GM21381 (cell line): ENCODE measurements around the gene C10orf90.
"Not testable (repeated sequence)": the region's sequence is repeated elsewhere in the genome, so short reads cannot be mapped to it uniquely, and the experiment has no call there.

Experiments
- ATAC-seq: cut with Tn5 transposase; IDR thresholded peaks from one replicate; pipeline ENCODE4 v1.9.1; 2021; ENCODE audit warnings: mild to moderate bottlenecking, moderate library complexity; ENCODE audit not compliant: unreplicated experiment

C10orf90 gene

DNA sequence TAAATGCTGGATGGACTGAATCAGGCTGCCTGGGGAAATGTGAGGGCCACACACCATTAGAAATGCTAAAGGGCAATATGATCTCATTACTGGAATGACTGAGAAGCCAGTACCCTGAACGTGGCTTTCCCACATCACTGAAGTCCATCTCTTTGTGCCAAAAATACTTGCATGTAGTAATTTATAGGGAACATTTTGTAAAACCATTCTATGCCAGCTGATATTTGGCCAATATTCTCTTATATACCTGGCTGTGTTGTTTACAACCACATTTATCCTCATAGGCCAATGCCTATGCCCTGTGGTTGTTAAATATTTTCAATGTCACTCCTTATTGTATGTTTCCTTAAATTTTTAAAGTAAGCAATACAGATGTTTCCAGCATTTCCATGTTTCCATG is 111.6 kb downstream of the C10orf90 start:
- ATAC-seq: no peak

DNA sequence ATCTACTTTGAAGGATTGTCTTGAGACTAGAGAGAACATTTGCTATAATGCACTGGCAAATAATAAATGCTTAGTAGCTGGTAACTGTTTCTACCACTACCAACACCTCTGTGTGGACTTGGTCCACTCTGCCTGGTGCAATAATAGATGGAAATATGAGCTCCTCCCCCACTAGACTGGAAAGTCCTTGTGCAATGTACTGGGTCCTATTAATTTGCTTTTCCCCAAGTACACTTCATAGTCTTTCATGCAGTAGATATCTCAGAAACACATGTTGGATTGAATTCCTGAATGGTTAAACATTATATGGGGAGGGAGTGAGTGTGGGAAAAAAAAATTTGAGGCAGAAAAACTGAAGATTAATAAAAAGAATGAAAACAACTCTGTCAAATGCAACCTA is 119.3 kb downstream of the C10orf90 start:
- no peak for ATAC-seq

DNA sequence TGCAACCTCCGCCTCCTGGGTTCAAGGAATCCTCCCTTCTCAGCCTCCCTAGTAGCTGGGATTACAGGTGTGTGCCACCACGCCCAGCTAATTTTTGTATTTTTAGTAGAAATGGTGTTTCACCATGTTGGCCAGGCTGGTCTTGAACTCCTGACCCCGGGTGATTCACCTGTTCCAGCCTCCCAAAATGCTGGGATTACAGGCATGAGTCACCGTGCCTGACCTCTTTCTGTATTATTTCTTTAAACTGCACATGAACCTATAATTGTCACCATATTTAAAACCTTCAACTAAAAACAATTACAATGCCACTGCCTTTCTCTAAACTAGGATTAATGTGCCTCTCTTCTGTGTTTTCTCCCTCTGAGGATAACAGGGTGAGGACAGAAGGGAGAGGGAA is 119.9 kb downstream of the C10orf90 start:
- not testable (repeated sequence) for ATAC-seq

DNA sequence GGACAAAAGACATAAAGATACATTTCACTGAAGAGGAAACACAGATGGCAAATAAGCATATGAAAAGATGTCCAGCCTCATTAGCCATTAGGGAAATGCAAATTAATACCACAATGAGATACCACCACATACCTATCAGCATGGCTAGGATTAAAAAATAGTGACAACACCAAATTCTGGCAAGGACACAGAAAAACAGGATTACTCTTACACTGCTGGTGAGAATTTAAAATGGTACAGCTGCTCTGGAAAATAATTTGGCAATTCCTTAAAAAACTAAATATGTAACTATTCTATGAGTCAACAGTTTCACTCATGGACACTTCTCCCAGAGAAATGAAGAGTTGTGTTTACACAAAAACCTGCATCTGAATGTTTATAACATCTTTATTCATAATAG is 121.1 kb downstream of the C10orf90 start:
- no peak for ATAC-seq

DNA sequence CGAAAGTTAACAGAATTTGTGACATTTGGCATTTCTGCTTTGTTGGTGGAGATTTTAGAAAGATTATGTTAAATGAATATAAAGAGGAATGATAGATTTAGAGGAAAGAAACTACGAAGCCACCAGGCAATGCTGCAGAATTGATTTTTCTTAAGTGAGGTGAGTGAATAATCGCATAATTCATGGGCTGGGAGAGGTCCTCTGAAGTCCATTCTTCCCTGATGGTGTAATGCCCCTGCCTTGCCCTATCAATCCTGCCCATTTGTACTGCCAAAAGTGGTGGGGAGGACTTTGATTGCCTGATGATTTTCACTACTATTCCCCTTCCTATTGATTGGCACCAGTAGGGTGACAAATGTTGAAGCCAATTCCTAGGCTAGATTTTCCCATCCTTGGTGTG is 125.9 kb downstream of the C10orf90 start:
- ATAC-seq: no peak

DNA sequence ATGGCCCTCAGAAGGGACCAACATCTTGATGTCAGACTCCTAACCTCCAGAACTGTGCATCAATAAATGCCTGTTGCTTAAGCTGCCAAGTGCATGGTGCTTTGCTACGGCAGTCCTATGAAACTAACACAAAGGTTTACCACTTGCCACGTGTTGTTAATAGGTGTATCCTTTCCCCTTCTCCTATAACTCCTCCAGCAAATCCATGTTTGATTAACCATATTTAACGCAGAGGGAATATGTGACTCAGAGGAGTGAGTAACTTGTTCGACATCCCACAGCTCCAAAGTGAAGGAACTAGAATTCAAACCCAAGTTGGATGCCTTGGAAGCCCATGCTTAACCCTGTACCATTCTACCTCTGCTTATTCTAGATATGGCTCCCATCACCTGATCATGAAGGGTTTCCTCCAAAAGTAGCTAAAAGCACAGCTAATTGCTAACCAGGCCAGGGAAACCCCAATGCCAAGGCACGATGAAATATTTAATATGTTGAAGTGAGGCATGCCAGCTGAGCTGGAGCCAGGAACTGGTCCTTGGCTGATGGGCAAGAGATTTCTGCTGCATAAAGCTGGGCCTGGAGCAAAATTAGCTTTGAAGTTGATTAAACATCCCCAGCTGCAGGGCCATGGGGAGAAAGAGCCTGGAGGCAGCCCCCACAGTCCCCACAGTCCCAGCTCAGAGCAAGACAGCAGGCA is 131.9 kb downstream of the C10orf90 start:
- ATAC-seq: no peak

DNA sequence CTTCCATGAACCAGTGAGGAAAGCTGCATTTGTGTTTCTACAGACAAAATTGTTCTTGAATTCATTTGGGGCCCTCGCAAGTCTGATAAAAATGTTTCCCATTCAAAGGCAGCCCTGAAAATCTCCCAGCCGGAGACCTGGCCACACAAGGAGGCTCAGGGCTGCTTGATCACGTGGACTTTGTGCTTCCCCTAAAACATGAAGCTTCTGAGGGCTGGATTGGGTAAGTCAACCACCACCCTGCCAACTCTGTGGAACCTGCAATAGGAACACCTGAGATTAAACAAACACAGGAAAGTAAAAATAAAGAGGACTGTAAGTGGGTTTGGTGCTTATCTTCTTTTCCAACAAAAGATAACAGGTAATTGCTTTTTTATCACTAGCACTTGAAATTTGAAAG is 133.8 kb downstream of the C10orf90 start:
- no peak for ATAC-seq

DNA sequence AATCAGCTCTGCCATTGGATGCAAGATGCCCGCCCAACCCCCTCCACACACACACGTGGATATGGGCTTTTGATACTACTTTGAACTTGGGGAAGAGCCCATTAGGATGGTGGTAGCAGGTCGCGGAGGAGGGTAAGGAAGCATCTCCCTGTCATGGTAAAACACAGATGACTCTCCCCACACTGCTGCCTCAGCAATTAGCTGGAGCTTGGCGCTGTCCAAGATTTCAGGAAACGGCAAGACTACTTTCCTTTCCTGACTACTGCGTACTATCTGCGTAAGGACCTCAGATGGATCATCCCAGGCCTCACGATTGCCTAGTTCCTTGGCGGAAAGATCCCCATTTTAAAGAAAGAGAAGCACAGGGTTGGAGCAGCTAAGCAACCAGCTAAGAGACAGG is 134.3 kb downstream of the C10orf90 start:
- ATAC-seq: no peak

DNA sequence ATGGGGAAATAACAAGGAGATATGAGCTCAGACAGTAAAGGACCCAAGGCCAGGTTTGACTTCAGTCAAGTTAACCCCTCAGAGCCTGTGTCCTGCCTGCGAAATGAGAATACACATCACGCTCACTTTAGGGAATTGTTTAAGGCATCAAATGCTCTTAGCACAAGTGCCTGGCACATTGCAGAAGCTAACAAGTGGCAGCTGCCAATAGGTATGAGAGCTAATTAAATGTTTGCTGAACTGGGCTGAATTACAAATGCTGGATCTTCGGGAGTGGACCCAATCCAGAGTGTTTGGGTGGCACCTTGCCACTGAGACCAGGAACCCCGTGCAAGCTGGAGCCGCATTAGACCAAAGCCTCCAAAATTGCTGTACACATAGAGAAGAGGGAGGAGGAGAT is 136.8 kb downstream of the C10orf90 start:
- ATAC-seq: no peak

DNA sequence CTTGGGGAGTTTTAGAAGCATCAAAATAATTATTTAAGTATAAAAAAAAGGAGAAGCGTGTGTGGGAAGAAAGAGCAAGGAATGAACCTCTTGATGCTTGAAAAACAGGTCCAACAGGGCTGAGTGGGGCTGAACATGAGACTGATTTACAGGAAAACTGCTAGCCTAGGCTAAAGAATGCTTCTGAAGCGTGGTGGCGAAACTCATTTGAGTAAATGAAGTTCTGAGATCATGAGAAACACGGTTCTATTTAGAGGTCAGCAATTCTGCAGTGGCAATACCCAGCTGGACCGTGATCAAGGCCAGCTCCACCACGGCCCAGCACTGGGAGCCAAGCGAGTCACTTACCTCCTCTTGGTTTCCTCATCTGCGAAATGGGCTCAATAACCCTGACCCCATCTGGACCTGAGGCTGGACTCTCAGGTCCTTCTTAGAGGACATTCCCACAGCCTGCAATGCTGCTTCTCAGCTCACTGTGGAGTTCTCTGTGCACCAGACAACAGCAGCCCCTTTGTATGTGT is 142.1 kb downstream of the C10orf90 start:
- ATAC-seq: no peak

DNA sequence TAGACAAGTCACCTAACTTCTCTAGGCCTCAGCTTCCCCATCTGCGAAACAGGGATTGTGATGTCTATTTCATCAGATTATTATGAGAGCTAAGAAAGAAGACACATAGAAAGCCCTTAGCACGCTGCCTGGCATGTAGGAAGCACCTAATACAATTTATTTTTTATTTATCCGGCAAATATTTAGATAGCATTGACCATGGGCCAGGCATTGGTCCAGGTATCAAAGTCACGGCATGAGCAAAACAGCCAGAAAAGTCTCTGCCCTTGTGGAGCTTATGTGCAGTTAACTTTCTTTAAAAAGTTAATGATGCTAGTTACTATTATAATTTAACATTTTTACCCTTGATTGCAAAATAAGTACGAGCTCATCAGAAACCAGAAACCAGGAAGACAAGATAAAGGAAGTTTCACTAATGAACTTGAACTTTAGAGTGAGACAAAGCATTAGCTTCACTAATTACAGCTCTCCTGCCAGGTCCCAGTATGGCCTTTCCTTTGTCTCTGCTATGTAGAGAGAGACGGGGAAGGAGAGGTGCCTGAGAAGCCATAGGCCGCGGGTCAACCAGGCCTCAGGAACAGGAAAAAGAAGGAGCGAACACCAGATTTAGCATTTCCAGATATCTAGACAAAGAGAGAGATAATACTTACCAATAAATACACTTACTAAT is 142.7 kb downstream of the C10orf90 start:
- ATAC-seq: no peak

DNA sequence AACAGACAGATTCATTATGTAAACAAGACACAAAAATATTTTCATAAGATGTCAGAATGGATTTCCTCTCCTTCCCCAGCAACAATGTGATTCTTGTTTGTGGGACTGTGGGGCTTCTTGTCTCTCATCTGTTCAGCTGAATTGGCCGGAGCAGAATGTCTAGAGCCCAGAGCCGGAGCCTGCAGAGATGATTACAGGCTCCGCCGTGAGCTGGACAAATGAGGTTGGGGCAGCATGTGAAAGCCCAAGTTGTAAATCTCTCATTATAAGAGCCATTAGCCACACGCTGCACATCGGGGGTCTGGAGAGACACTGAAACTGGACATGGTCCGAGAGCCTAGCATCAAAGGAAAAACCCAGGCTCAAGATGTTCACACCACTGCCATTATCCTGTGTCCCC is 145.2 kb downstream of the C10orf90 start:
- no peak for ATAC-seq

DNA sequence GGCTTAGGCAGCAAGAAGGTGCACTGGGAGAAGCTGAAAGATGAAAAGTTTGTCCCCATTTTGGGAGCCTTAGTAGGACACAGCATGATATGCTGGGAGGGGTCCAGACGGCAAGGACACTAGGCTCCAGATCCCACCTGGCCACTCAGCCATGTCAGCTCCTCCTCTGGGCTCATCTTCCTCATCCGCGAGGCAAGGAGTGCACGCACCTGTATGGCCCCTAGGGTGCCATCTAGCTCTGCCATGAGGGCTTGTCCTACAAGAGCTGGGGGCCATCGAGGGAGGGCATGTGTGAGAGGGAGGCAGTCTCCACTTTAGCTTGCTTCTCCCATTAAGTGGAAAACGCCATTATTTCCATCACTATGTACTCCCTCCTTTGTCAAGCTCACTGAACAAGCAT is 146.0 kb downstream of the C10orf90 start:
- no peak for ATAC-seq

DNA sequence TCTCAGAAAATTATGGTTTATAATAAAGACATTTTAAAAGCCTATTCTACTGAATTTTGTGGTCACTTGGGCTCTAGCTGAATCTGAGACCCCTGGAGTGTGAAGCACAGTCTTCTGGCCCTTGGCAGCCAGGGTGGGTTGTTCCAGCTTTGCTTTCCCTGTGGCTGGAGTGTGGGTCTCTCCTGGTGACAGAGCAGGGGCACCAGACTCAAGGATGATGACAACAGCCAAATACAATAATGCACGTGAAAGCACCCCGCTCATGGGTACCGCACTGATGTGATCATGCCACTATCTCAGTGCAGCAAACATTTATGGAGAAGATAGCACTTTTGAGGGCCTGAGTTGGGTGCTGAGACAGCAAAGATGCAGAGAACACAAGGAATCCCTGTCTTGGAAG is 147.4 kb downstream of the C10orf90 start:
- no peak for ATAC-seq

DNA sequence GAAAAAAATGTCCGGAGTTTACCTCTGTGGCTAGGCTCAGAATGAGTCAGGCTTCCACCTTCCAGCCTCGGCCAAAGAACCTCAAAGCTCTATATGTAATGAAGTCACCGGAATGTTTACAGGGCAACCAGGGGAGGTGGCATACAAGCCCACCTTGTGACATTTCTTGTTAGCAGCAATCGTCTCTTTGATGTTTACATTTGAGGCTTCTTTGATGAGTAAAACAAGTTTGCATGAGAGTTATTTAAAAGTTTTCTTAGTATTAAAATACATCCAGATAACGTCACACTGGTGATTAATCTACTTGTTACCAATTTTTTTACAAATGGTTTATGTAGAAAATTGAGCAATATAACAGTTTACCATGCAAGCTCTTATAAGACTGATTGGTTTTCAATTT is 149.1 kb downstream of the C10orf90 start:
- no peak for ATAC-seq

DNA sequence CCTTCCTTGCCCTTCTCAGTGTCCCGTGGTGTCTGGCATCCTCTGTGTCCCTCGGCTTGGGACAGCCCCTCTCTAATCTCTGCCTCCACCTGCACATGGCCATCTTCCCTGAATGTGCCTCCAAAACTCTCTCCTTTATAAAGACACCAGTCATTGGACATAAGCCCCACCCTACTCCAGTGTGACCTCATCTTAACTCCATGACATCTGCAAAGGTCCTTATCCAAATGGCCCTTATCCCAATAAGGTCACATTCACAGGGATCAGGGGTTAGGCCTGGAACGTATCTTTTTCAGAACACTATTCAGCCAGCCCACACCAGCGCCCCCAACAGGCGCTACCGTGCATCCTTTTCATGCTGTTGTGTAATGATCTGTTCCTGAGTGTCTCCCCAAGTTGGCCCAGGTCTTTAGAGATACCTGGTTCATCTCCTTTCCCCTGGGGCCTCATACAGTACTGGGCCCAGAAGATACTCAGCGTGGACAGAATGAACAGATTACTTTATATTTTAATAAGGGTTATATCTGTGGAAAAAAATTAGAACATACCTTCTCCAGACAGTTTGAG is 149.7 kb downstream of the C10orf90 start:
- ATAC-seq: no peak

DNA sequence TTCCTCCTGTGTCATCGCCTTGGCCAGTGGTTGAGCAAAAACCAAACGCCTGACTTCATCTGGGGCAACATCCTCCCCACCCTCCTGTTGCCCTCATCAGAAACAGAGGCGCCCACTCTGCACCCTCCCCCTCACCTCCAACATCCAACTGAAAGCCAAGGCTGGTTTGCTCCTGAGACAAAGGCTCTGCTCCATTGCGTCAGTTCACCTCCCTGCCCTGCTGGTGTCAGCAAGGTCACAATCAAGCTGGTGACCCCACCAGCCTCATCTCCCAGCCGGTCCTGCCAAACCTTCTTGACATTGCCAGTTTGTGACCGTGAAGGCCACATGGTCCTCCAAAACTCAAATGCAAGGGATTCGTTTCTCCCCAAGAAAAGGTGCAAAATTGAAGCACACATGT is 150.5 kb downstream of the C10orf90 start:
- ATAC-seq: no peak

DNA sequence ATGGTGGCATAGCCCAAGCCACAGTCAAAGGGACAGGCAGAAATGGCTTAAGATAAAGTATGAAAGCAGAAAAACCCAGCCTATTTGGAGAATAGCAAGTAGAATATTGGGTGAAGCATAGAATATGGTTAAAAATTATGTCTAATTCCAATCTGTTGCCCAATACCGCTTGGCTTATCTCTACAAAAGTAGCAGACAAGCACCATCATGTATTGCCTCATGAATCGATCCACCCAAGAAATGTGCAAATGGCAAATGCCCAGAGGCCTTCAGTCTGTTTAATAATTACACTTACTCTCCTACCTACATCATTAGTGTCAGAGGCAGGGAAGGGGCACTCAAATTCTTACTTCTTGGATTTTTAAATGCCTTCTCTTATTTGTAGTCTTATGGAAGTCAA is 151.3 kb downstream of the C10orf90 start:
- no peak for ATAC-seq

DNA sequence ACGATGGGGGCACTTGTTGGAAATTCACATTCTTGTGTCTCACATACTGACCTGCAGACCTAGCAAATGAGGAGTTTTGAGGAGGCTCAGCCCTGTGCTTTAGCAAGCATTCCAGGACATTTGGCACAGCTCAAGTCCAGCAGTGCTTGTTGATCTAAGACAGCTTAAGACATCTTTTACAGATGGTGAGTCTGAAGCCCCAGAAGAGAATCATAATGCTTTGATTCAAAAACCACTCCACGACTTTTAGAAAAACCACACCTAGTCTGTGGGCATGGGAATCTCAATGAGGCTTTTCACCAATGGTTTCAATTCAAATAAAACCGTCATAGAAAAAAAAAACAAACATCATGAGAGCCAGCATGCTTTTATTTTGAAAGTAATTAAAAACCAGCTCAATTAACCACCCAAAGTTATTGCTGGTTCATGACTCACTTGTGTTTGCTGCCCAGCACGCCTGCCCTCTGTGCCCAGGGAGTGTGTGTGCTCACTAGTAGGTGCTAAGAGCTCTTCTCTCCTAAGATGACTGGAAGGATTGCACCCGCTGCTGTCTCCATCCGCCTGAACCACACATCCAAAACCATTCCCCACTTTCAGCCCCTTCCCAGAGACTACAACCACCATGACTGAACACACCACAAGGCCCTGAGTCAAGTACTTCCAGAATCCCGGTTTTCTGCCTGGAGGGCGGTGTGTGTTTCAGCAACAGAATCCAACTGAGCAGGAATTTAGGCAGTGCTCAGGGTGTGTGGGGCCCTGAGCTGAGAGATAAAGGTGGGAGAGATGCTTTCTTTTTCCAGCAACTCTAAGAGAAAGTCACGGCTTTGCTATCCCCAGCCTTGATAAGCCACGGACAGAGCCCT is 152.0 kb downstream of the C10orf90 start:
- no peak for ATAC-seq

DNA sequence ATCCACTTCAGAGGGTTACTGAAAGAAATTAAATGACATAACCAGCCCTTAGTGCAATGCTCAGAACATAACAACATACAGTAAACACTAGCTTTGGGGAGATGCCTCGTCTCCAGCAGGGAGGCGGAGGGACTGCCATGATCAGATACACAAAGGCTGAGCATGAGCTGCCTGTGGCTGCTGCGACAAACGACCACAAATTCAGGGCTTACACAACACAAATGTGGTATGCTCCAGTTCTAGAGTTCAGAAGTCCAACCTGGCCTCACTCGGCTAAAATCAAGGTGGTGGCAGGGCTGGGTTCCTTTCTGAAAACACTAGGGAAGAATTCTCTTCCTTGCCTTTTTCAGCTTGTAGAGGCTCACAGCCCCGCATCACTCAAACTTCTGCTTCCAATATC is 154.0 kb downstream of the C10orf90 start:
- no peak for ATAC-seq

DNA sequence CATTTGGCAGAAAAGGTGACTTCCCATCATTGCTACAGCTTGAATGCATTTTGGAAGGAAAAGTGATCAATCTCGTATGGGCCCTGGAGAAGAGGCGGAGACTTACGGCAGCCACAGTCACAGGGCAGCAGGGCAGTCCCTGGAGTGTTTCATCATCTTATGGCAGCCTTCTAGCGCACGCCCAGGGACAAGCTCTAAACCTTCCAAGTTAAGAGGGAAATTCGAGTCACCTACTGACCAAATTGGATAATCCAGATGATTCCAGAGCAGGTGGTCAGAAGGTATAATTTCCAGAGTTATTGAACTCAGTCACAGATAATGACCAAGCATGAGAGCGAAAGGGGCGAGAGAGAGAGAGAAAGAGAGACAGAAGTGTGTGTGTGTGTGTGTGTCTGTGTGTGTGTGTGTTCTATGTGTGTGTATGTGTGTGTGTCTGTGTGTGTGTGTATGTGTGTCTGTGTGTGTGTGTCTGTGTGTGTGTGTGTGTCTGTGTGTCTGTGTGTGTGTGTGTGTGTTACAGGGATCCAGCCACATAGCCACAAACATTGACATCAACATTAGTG is 158.5 kb downstream of the C10orf90 start:
- no peak for ATAC-seq
